Measurements from ENCODE around the gene ZNF280C.

- TF ChIP-seq CTCF (IDR thresholded peaks at IDR 0.05 in 4 of 5, conservative IDR thresholded peaks at IDR 0.05 in 1 of 5) (no peak), POLR2A (IDR thresholded peaks at IDR 0.05) (no peak)
Measured at GRCh38 chrX:130260316-130260715, 8.4 kb downstream of the ZNF280C start.

All from gastrocnemius medialis (tissue), 4 donors.